A549 (cell line): ENCODE measurements around the gene PLA2G7. TPM values are rescaled to one million over a fixed set of nuclear protein-coding genes. Genes with fewer than 3 reads are reported as not detected.

ENCODE experiments used
- ATAC-seq, 2 experiments: fragments of 200-7000 bp in 1 of 2; fragments of >200 bp in 1 of 2; cut with Nextera tagmentation in 1 of 2; cut with Tn5 transposase in 1 of 2; 3 replicates each; pipeline versions ENCODE4 v1.8.0 to v1.9.1; 2018 to 2020; ENCODE audit warnings: mild to moderate bottlenecking in 1 of 2, moderate library complexity in 1 of 2
- CTCF ChIA-PET: fragments of 300-600 bp; sonication (Branson Sonifier 250); formaldehyde crosslinking; extraction: SDS; loops from one replicate; lab custom pipeline; 2021; ENCODE audit warnings: antibody characterized with exemption, inconsistent platforms; lab: Yijun Ruan, JAX
- POLR2A ChIA-PET: fragments of 350-600 bp; formaldehyde crosslinking; extraction: SDS; loops from one replicate; lab custom pipeline; 2021; ENCODE audit warnings: antibody characterized with exemption, inconsistent platforms; lab: Yijun Ruan, JAX
- DNase-seq, 2 experiments: peaks; one replicate each; pipeline versions ENCODE4 v3.0.0 to v3.0.0-alpha.2; 2011 to 2016; ENCODE audit warnings: low read depth in 1 of 2, low spot score in 1 of 2
- FAIRE-seq: peaks from 2 replicates; lab custom pipeline; 2011; peaks lifted over from hg19 to GRCh38; lab: Jason Lieb, UNC
- H3K27ac ChIP-seq, 2 experiments: fragments of >200 bp; sonication (Bioruptor Twin); formaldehyde crosslinking; 3 replicates each; pipeline ENCODE4 v1.5.1; 2016 to 2017
- H3K4me1 ChIP-seq: fragments of >200 bp; sonication (Bioruptor Twin); formaldehyde crosslinking; 3 replicates; pipeline ENCODE4 v1.6.1; 2016
- H3K4me2 ChIP-seq: fragments of >200 bp; sonication (Bioruptor Twin); formaldehyde crosslinking; 3 replicates; pipeline ENCODE4 v1.6.1; 2016
- H3K4me3 ChIP-seq: fragments of >200 bp; sonication (Bioruptor Twin); formaldehyde crosslinking; 3 replicates; pipeline ENCODE4 v1.5.1; 2016
- H3K9me3 ChIP-seq: fragments of >200 bp; sonication (Bioruptor Twin); formaldehyde crosslinking; 3 replicates; pipeline ENCODE4 v1.6.1; 2016
- BCL3 ChIP-seq: fragments of >200 bp; sonication (Bioruptor Twin); formaldehyde crosslinking; IDR thresholded peaks from 3 replicates; pipeline ENCODE4 v1.6.1; 2016
- CHD4 ChIP-seq: fragments of 200-600 bp; sonication (generic); IDR thresholded peaks from 2 replicates; pipeline ENCODE4 v1.6.1; 2016; ENCODE audit warnings: antibody characterized with exemption, mild to moderate bottlenecking, borderline replicate concordance
- CTCF ChIP-seq: fragments of >200 bp; sonication (Bioruptor Twin); formaldehyde crosslinking; IDR thresholded peaks from 3 replicates; pipeline ENCODE4 v1.5.1; 2016
- EHF ChIP-seq: fragments of 250-450 bp; sonication (Bioruptor Pico); IDR thresholded peaks from 2 replicates; pipeline ENCODE4 v1.5.0; 2020; ENCODE audit warnings: mild to moderate bottlenecking
- EHMT2 ChIP-seq: fragments of 200-600 bp; sonication (generic); IDR thresholded peaks from 2 replicates; pipeline ENCODE4 v1.6.1; 2016; ENCODE audit warnings: antibody characterized with exemption, low read depth, mild to moderate bottlenecking, moderate library complexity
- EP300 ChIP-seq, 2 experiments: fragments of >200 bp; sonication (Bioruptor Twin); formaldehyde crosslinking; IDR thresholded peaks; 2 replicates in 1 of 2; 3 replicates in 1 of 2; pipeline ENCODE4 v1.6.1; 2016 to 2017
- ESRRA ChIP-seq: fragments of 150-350 bp; IDR thresholded peaks from 2 replicates; pipeline ENCODE4 v1.6.1; 2014; ENCODE audit warnings: mild to moderate bottlenecking, low read length, borderline replicate concordance
- HDAC2 ChIP-seq: fragments of 200-600 bp; sonication (generic); IDR thresholded peaks from 2 replicates; pipeline ENCODE4 v1.6.1; 2016
- HES2 ChIP-seq: fragments of >200 bp; sonication (Bioruptor Twin); formaldehyde crosslinking; IDR thresholded peaks from 2 replicates; pipeline ENCODE4 v1.6.1; 2016
- HOXA7 ChIP-seq: fragments of 250-450 bp; sonication (Bioruptor Pico); IDR thresholded peaks from 2 replicates; pipeline ENCODE4 v1.5.0; 2020; ENCODE audit warnings: mild to moderate bottlenecking, moderate library complexity
- HOXB5 ChIP-seq: fragments of 250-450 bp; sonication (Bioruptor Pico); IDR thresholded peaks from 2 replicates; pipeline ENCODE4 v1.5.0; 2020; ENCODE audit warnings: mild to moderate bottlenecking, moderate library complexity
- JUNB ChIP-seq: fragments of >200 bp; sonication (Bioruptor Twin); formaldehyde crosslinking; IDR thresholded peaks from 2 replicates; pipeline ENCODE4 v1.6.1; 2016
- KDM5A ChIP-seq: fragments of 200-600 bp; sonication (generic); IDR thresholded peaks from 2 replicates; pipeline ENCODE4 v1.6.1; 2016; ENCODE audit warnings: antibody characterized with exemption, mild to moderate bottlenecking
- NFE2L2 ChIP-seq: fragments of 150-350 bp; conservative IDR thresholded peaks from 2 replicates; pipeline ENCODE4 v1.6.1; 2014; ENCODE audit warnings: low read length
- NR3C1 ChIP-seq: fragments of >200 bp; sonication (Bioruptor Twin); formaldehyde crosslinking; IDR thresholded peaks from 3 replicates; pipeline ENCODE4 v1.6.1; 2017
- POLR2AphosphoS2 ChIP-seq: conservative IDR thresholded peaks from 2 replicates; pipeline ENCODE4 v1.6.1; 2012; ENCODE audit warnings: low read length, improper control_type of control experiment, inconsistent platforms
- RARB ChIP-seq: fragments of 250-450 bp; sonication (Bioruptor Pico); IDR thresholded peaks from 2 replicates; pipeline ENCODE4 v1.8.0; 2021; ENCODE audit warnings: mild to moderate bottlenecking, moderate library complexity
- RNF2 ChIP-seq: fragments of 200-600 bp; sonication (generic); IDR thresholded peaks from 2 replicates; pipeline ENCODE4 v1.6.1; 2016; ENCODE audit warnings: low read depth, mild to moderate bottlenecking, antibody characterized with exemption, moderate library complexity, borderline replicate concordance
- SMC3 ChIP-seq: fragments of >200 bp; sonication (Bioruptor Twin); formaldehyde crosslinking; IDR thresholded peaks from 3 replicates; pipeline ENCODE4 v1.6.1; 2018; ENCODE audit warnings: inconsistent platforms
- TP53 ChIP-seq: fragments of 250-450 bp; sonication (Bioruptor Pico); IDR thresholded peaks from 2 replicates; pipeline ENCODE4 v1.5.0; 2021; ENCODE audit warnings: mild to moderate bottlenecking, moderate library complexity
- ZNF302 ChIP-seq: fragments of 250-450 bp; sonication (Bioruptor Pico); IDR thresholded peaks from 2 replicates; pipeline ENCODE4 v1.9.0; 2021; ENCODE audit warnings: inconsistent platforms, mild to moderate bottlenecking, moderate library complexity
- WGBS: methylation state at CpG from one replicate; pipeline ENCODE4 v1.1.6; 2017; ENCODE audit errors: missing lambda C conversion rate; 5-methylcytosine and 5-hydroxymethylcytosine counted together
- polyA plus RNA-seq, 4 experiments: library from polyadenylated mRNA; depleted of rRNA in 3 of 4; stranded (reverse); fragments of >200 nt; fragmentation: RNase III in 1 of 4; extraction: RNeasy Plus Mini Kit Qiagen cat#74134 plus additional on column Dnase treatment in 1 of 4; gene quantifications; 2 replicates in 3 of 4; 3 replicates in 1 of 4; pipeline ENCODE4 v1.2.3, GENCODE V29; 2011 to 2017
- TF ChIP-seq, protein P1 (sequence below): IDR thresholded peaks from 2 replicates; pipeline ENCODE4 v1.6.1; 2012

The PLA2G7 gene
- polyA plus RNA-seq, 2 of the 4 experiments (the other 2 are of a cell fraction) = 0.04 TPM; not detected in 1

GRCh38 chr6:46729787-46730326 is 5.3 kb downstream of the PLA2G7 start:
- no CpG with 5 or more reads among the region's 1 CpG for WGBS

DNA sequence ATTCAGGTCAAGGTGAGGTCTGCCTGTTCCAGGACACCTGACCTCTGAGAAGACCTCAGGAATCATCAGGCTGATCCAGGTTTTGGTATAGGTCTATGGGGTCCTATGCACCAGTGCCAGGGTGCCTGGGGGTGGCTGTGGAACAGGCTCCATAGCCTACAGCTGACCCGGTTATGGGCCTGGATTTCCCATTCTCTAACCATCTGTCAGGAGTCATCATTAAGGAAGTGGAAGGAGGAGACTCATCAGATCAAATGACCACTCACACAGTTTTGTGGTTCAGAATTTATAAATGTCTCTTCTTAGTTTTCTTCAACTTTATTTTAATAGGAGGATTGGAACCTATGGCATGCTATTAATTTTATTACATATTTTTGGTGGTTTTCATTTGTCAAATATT is 14.8 kb downstream of the PLA2G7 start:
- no peaks in the 10 kb centered on the region for H3K4me1 ChIP-seq
- 0% methylated on average over 1 of the region's 1 CpG for WGBS
- no peak for DNase-seq
- no peak overlapping the region for H3K27ac ChIP-seq
- no peak for FAIRE-seq
- ATAC-seq = no peak
- H3K9me3 ChIP-seq = no peaks in the 10 kb centered on the region
- no peak overlapping the region for H3K4me3 ChIP-seq
- no peak overlapping the region for H3K4me2 ChIP-seq
- ChIA-PET CTCF (no interaction called here), POLR2A (no interaction called here)
- TF ChIP-seq NFE2L2 (no peak), HDAC2 (no peak), BCL3 (no peak)

More at GRCh38 chr6:46729787-46730326, 5.3 kb downstream of the PLA2G7 start:
- FAIRE-seq = no peak
- Histone ChIP-seq H3K4me3 (no peak overlapping the region), H3K4me1 (no peaks in the 10 kb centered on the region), H3K9me3 (no peaks in the 10 kb centered on the region), H3K4me2 (no peak overlapping the region), H3K27ac (no peak overlapping the region)
- POLR2A ChIA-PET = no interaction called here
- CTCF ChIA-PET = no interaction called here
- ATAC-seq = no peak
- no peak for DNase-seq
- no peak for TF ChIP-seq KDM5A
- no peak for TF ChIP-seq EHF (CRISPR knock-in tag)
- TF ChIP-seq SMC3 = no peak
- no peak for TF ChIP-seq EHMT2
- no peak for TF ChIP-seq JUNB
- no peak for TF ChIP-seq ESRRA
- TF ChIP-seq BCL3 = no peak
- TF ChIP-seq ZNF302 = no peak
- TF ChIP-seq RNF2 = no peak
- no peak for TF ChIP-seq POLR2AphosphoS2
- no peak for TF ChIP-seq HOXA7
- no peak for TF ChIP-seq HOXB5 (CRISPR knock-in tag)
- TF ChIP-seq TP53 = no peak
- TF ChIP-seq HES2 = no peak
- no peak for TF ChIP-seq EP300 (IDR thresholded peaks at IDR 0.05)
- no peak for TF ChIP-seq CTCF
- TF ChIP-seq CHD4 = no peak
- TF ChIP-seq RARB (CRISPR knock-in tag) = no peak
- TF ChIP-seq, protein P1, sequence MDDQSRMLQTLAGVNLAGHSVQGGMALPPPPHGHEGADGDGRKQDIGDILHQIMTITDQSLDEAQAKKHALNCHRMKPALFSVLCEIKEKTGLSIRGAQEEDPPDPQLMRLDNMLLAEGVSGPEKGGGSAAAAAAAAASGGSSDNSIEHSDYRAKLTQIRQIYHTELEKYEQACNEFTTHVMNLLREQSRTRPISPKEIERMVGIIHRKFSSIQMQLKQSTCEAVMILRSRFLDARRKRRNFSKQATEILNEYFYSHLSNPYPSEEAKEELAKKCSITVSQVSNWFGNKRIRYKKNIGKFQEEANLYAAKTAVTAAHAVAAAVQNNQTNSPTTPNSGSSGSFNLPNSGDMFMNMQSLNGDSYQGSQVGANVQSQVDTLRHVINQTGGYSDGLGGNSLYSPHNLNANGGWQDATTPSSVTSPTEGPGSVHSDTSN = no peak
- no peak for TF ChIP-seq NR3C1
